Natural killer cell (primary cell): ENCODE data around the gene DRD5. TPM values are rescaled to one million over a fixed set of nuclear protein-coding genes. Genes with fewer than 3 reads are reported as not detected.

Source experiments
- ATAC-seq, 3 donors: fragments of 150-1000 bp in 2 of 3; fragments of 200-7000 bp in 1 of 3; cut with Tn5 transposase; 1 replicate in 1 of 3; 2 replicates in 2 of 3; pipeline ENCODE4 v1.10.0; 2021; ENCODE audit warnings: mild to moderate bottlenecking in 2 of 3, moderate library complexity in 2 of 3
- DNase-seq, 2 donors: peaks; one replicate each; pipeline versions ENCODE4 v3.0.0 to v3.0.0-alpha.2; 2013 to 2021; ENCODE audit warnings: mixed read lengths in 1 of 2
- H3K27ac ChIP-seq: one replicate; pipeline ENCODE4 v1.5.1; 2013; ENCODE audit warnings: mild to moderate bottlenecking, low read length
- H3K27me3 ChIP-seq: one replicate; pipeline ENCODE4 v1.6.1; 2013; ENCODE audit warnings: low read length; ENCODE audit not compliant: control insufficient read depth, insufficient read depth
- H3K36me3 ChIP-seq: one replicate; pipeline ENCODE4 v1.6.1; 2013; ENCODE audit warnings: low read length; ENCODE audit not compliant: control insufficient read depth, insufficient read depth
- H3K4me1 ChIP-seq: one replicate; pipeline ENCODE4 v1.6.1; 2013; ENCODE audit warnings: low read length; ENCODE audit not compliant: control insufficient read depth, insufficient read depth
- H3K4me3 ChIP-seq: one replicate; pipeline ENCODE4 v1.5.1; 2013; ENCODE audit warnings: low read length
- H3K9me3 ChIP-seq: one replicate; pipeline ENCODE4 v1.6.1; 2013; ENCODE audit warnings: low read length; ENCODE audit not compliant: control insufficient read depth, insufficient read depth
- H3K27ac Mint-ChIP-seq, 2 donors: one replicate each; pipeline ENCODE4 v1.8.0; 2022; ENCODE audit warnings: mild to moderate bottlenecking in 2 of 2, mixed read lengths in 2 of 2, moderate library complexity in 1 of 2
- H3K27me3 Mint-ChIP-seq, 2 donors: one replicate each; pipeline ENCODE4 v1.8.0; 2022; ENCODE audit warnings: low read depth in 2 of 2, mixed read lengths in 2 of 2
- H3K36me3 Mint-ChIP-seq: one replicate; pipeline ENCODE4 v1.8.0; 2022; ENCODE audit warnings: mixed read lengths
- H3K4me1 Mint-ChIP-seq, 2 donors: one replicate each; pipeline ENCODE4 v1.8.0; 2022; ENCODE audit warnings: mixed read lengths in 2 of 2
- H3K4me3 Mint-ChIP-seq: one replicate; pipeline ENCODE4 v1.8.0; 2022; ENCODE audit warnings: mild to moderate bottlenecking, moderate library complexity, mixed read lengths
- H3K9me3 Mint-ChIP-seq, 2 donors: one replicate each; pipeline ENCODE4 v1.8.0; 2022; ENCODE audit warnings: mixed read lengths in 2 of 2
- WGBS: methylation state at CpG from one replicate; pipeline ENCODE4 v1.1.7; 2013; ENCODE audit warnings: missing lambda C conversion rate; ENCODE audit not compliant: insufficient coverage; 5-methylcytosine and 5-hydroxymethylcytosine counted together
- intact Hi-C: fragments of 100-400 bp; cut with micrococcal nuclease; formaldehyde crosslinking; loops from one replicate; pipeline ENCODE4 v1.14.2; 2022
- total RNA-seq, 4 donors: library from RNA; stranded (reverse); fragments of 120-200 nt in 1 of 4; gene quantifications; one replicate each; pipeline versions ENCODE4 v1.2.3 to v1.2.4, GENCODE V29; 2013 to 2022
- TF ChIP-seq, protein P1 (sequence below): fragments of 200-600 bp; IDR thresholded peaks from one replicate; pipeline ENCODE4 v1.8.0; 2022; ENCODE audit warnings: antibody characterized with exemption

Gene DRD5
- total RNA-seq, 3 donors from 2014 or later (not counting 1 experiment from before 2014, with no cell fraction given): not detected

DNA sequence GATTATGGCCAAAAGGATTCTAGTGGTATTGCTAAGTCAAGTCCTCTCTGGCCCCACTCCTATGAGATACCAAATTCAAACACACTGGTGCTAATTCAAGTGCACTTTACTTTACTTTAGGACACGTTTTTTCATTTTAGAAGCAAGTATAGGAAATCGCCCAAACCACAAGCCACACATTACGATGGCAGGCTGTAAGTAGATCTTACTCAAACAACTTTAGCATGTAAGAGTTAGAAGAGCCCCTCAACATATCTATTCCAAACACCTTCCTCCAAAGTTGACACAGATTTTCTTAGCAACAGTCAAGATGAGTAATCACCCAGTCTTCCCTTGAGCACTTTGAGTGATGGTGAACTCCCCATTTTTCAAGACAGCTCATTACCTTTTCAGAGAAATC is 43.6 kb downstream of the DRD5 start:
- H3K27me3 Mint-ChIP-seq: peaks cover 3 to 9% of the 10 kb centered on the region in 2 donors
- no peaks in the 10 kb centered on the region for H3K9me3 Mint-ChIP-seq
- Histone ChIP-seq H3K9me3 (no peaks in the 10 kb centered on the region), H3K27ac (no peak overlapping the region), H3K4me3 (no peak overlapping the region), H3K36me3 (no peaks in the 10 kb centered on the region), H3K4me1 (no peaks in the 10 kb centered on the region), H3K27me3 (no peaks in the 10 kb centered on the region)
- no peak overlapping the region for H3K27ac Mint-ChIP-seq
- peak; percentile 30 to 55 (median 52) for ATAC-seq
- no peaks in the 10 kb centered on the region for H3K36me3 Mint-ChIP-seq
- WGBS: 0% methylated on average over 3 of the region's 3 CpGs
- no peak for DNase-seq
- intact Hi-C loops: no loop called here
- H3K4me1 Mint-ChIP-seq: peaks cover 12 to 13% of the 10 kb centered on the region in 2 donors
- TF ChIP-seq, protein P1, sequence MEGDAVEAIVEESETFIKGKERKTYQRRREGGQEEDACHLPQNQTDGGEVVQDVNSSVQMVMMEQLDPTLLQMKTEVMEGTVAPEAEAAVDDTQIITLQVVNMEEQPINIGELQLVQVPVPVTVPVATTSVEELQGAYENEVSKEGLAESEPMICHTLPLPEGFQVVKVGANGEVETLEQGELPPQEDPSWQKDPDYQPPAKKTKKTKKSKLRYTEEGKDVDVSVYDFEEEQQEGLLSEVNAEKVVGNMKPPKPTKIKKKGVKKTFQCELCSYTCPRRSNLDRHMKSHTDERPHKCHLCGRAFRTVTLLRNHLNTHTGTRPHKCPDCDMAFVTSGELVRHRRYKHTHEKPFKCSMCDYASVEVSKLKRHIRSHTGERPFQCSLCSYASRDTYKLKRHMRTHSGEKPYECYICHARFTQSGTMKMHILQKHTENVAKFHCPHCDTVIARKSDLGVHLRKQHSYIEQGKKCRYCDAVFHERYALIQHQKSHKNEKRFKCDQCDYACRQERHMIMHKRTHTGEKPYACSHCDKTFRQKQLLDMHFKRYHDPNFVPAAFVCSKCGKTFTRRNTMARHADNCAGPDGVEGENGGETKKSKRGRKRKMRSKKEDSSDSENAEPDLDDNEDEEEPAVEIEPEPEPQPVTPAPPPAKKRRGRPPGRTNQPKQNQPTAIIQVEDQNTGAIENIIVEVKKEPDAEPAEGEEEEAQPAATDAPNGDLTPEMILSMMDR: no peak
- H3K4me3 Mint-ChIP-seq: no peak overlapping the region

DNA sequence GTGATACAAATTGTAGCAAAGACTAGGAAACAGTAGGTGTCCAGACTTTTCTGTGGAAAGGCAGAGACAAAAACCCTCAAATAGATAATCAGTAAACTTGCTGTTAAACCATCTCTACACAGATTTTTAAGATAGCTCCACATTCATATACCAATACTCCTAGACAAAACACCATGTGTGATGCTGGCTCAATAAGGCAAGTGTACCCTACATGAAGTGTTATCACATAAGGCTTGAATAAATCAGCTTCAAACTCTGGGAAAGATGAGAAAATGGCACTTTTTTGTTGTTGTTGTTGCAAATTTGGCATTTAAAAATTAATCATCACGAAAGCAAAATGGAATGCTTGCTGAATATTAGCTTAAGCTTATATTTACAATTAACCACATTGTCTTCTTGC is 45.1 kb downstream of the DRD5 start:
- intact Hi-C loops: no loop called here

DNA sequence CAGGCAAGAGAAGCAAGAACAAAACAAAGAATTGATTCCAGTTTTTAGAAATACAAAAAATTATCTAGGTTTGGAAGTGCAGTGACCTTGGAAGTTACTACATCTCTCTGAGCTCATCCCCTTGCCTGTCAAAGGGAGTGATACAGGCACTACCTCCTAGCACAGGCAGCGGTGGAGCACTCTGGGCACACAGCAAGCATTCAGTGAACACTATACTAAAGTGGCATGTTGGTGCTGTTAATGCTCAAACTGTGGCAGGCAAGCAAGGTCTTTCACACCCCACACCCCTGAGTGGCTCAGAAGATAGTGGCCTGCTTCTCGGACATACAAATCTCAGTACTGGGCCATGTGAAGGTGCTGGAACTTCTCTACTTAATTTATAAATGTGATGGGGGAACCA is 51.2 kb downstream of the DRD5 start:
- Mint-ChIP-seq H3K9me3 (no peaks in the 10 kb centered on the region), H3K36me3 (no peaks in the 10 kb centered on the region), H3K27me3 (peaks cover 0 to 14% of the 10 kb centered on the region in 2 donors), H3K4me1 (no peaks in the 10 kb centered on the region), H3K27ac (no peak overlapping the region), H3K4me3 (no peak overlapping the region)
- no peak overlapping the region for H3K4me3 ChIP-seq
- no peaks in the 10 kb centered on the region for H3K9me3 ChIP-seq
- ATAC-seq: no peak
- no peaks in the 10 kb centered on the region for H3K4me1 ChIP-seq
- no peaks in the 10 kb centered on the region for H3K36me3 ChIP-seq
- TF ChIP-seq, protein P1: no peak
- no peak for DNase-seq
- intact Hi-C loops: no loop called here
- 96% methylated on average over 2 of the region's 2 CpGs for WGBS
- no peak overlapping the region for H3K27ac ChIP-seq
- no peaks in the 10 kb centered on the region for H3K27me3 ChIP-seq

More for the DNA sequence above, 45.1 kb downstream of the DRD5 start:
- Histone ChIP-seq H3K27me3 (no peaks in the 10 kb centered on the region), H3K4me1 (no peaks in the 10 kb centered on the region), H3K36me3 (no peaks in the 10 kb centered on the region), H3K27ac (no peak overlapping the region), H3K9me3 (no peaks in the 10 kb centered on the region), H3K4me3 (no peak overlapping the region)
- ATAC-seq: no peak
- H3K27me3 Mint-ChIP-seq: peaks cover 3 to 9% of the 10 kb centered on the region in 2 donors
- no peaks in the 10 kb centered on the region for H3K36me3 Mint-ChIP-seq
- WGBS: no CpG with 5 or more reads among the region's 1 CpG
- TF ChIP-seq, protein P1: no peak
- DNase-seq: no peak
- no peaks in the 10 kb centered on the region for H3K9me3 Mint-ChIP-seq
- peaks cover 12 to 13% of the 10 kb centered on the region in 2 donors for H3K4me1 Mint-ChIP-seq
- no peak overlapping the region for H3K4me3 Mint-ChIP-seq
- H3K27ac Mint-ChIP-seq: no peak overlapping the region

DNA sequence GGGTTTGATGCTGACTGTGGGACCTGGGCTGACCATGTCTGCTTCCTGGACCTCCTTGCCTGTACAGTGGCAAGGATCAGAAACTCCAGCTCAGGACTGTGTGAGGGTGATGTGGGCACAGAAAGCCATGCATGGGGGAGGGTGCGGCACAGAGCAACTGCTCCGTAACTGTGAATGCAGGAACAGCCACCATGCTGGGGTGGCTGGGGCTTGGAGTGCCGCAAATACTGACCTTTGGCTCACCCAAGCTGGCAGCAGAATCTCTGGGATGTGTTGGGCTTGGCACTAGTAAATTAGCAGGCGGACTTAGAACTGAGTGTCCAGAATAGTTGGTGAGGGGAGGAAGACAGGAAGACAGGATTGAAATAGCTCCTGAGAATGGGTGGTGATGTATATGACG is 52.0 kb downstream of the DRD5 start:
- Histone ChIP-seq H3K9me3 (no peaks in the 10 kb centered on the region), H3K27ac (no peak overlapping the region), H3K4me1 (no peaks in the 10 kb centered on the region), H3K27me3 (no peaks in the 10 kb centered on the region), H3K36me3 (no peaks in the 10 kb centered on the region), H3K4me3 (no peak overlapping the region)
- H3K36me3 Mint-ChIP-seq: no peaks in the 10 kb centered on the region
- H3K9me3 Mint-ChIP-seq: no peaks in the 10 kb centered on the region
- WGBS: 90% methylated on average over 5 of the region's 5 CpGs
- ATAC-seq (no peak), DNase-seq (no peak)
- TF ChIP-seq, protein P1: no peak
- H3K27ac Mint-ChIP-seq: no peak overlapping the region
- no peak overlapping the region for H3K4me3 Mint-ChIP-seq
- no peaks in the 10 kb centered on the region for H3K4me1 Mint-ChIP-seq
- peaks cover 0 to 14% of the 10 kb centered on the region in 2 donors for H3K27me3 Mint-ChIP-seq
- intact Hi-C loops: no loop called here
